ENCODE results near the gene FAR1.

GRCh38 chr11:13698132-13698531, 29.7 kb downstream of the FAR1 start:
- TF ChIP-seq CTCF (IDR thresholded peaks at IDR 0.05) (no peak), ZFX (IDR thresholded peaks at IDR 0.05; ENCODE audit: borderline replicate concordance) (no peak)
